Measurements from ENCODE around the gene DBN1. TPM values are rescaled to one million over a fixed set of nuclear protein-coding genes. Genes with fewer than 3 reads are reported as not detected.

The DBN1 gene
- total and polyA plus RNA-seq, 4 experiments from 2014 or later, result 0.49 to 1.2 (median 0.99) TPM; not detected in 1

GRCh38 chr5:177446200-177447065 is 27.0 kb downstream of the DBN1 start, which contains the start of gene PRR7:
TSS of gene PRR7 (plus strand) at chr5:177446814. CDS start at chr5:177455068, 8,254 bp downstream.
- H3K4me1 Mint-ChIP-seq, result peaks cover 25 to 53% (median 41%) of the 10 kb centered on the region in 4 donors
- no peaks in the 10 kb centered on the region for H3K27me3 Mint-ChIP-seq
- intact Hi-C loops (cut with micrococcal nuclease), result loop anchor here (1.0 to 2.0 kb wide), 3 partner anchors 8 to 44 kb away; partner anchors contain the start of gene GRK6
- peak within 1 kb of the TSS in 1 of 2 donors; percentile 50 for H3K4me3 ChIP-seq (ENCODE audit: low read length in 2 of 2)
- DNase-seq, result peak; percentile 77 to 85 (median 82)
- peak within 1 kb of the TSS; percentile 95 to 99 (median 97) for H3K27ac Mint-ChIP-seq
- CTCF ChIA-PET (ENCODE audit: partially characterized antibody), result interaction anchor here (1.0 to 26.1 kb wide), 7 partner anchors 8 to 333 kb away, joined by 4 to 821 read pairs (median 49); partner anchors contain the start of genes F12, GRK6 and PFN3
- no peaks in the 10 kb centered on the region for H3K9me3 ChIP-seq (ENCODE audit: control insufficient read depth in 1 of 2, low read length in 2 of 2)
- POLR2A ChIA-PET (ENCODE audit: partially characterized antibody), result interaction anchor here (0.6 to 20.7 kb wide), 18 partner anchors 8 to 137 kb away, joined by 3 to 1171 read pairs (median 7); partner anchors contain the start of genes DDX41, F12, GRK6 and LMAN2
- peaks cover 51% of the 10 kb centered on the region for H3K4me1 ChIP-seq (ENCODE audit: insufficient read depth, low read length)
- peaks cover 0 to 25% of the 10 kb centered on the region in 2 donors for H3K36me3 Mint-ChIP-seq
- peaks cover 0 to 4% (median 0%) of the 10 kb centered on the region in 8 donors for H3K9me3 Mint-ChIP-seq
- H3K4me3 Mint-ChIP-seq, result peak within 1 kb of the TSS; percentile 81 to 90 (median 85)
- H3K27me3 ChIP-seq (ENCODE audit: insufficient read depth, low read length), result no peaks in the 10 kb centered on the region
- peak within 1 kb of the TSS; percentile 94 for H3K27ac ChIP-seq (ENCODE audit: low read depth, low read length)
- peaks cover 8% of the 10 kb centered on the region for H3K36me3 ChIP-seq (ENCODE audit: insufficient read depth, low read length)

DNA sequence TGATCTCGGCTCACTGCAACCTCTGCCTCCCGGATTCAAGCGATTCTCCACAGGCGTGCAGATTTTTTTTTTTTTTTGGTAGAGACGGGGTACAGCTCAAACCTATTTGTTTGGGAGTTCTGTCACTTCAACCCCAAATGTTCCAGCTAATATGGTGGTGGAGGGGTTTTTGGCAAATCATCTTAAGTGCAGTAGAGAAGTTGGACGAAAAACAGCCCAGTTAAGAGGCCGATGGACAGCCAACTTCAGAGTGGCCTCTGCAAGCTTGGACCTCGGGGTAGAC is 27.6 kb downstream of the DBN1 start:
- Histone ChIP-seq H3K27ac (ENCODE audit: low read depth, low read length) (peak overlapping the region; percentile 94), H3K4me1 (ENCODE audit: insufficient read depth, low read length) (peaks cover 57% of the 10 kb centered on the region), H3K4me3 (ENCODE audit: low read length in 2 of 2) (peak overlapping the region in 1 of 2 donors; percentile 50), H3K36me3 (ENCODE audit: insufficient read depth, low read length) (peaks cover 14% of the 10 kb centered on the region), H3K27me3 (ENCODE audit: insufficient read depth, low read length) (no peaks in the 10 kb centered on the region), H3K9me3 (ENCODE audit: control insufficient read depth in 1 of 2, low read length in 2 of 2) (no peaks in the 10 kb centered on the region)
- H3K27ac Mint-ChIP-seq, result peak overlapping the region; percentile 95 to 99 (median 97)
- H3K4me3 Mint-ChIP-seq, result peak overlapping the region; percentile 81 to 90 (median 85)
- intact Hi-C loops (cut with micrococcal nuclease), result loop anchor here (1.0 to 2.0 kb wide), 3 partner anchors 8 to 43 kb away; partner anchors contain the start of gene GRK6
- H3K36me3 Mint-ChIP-seq, result peaks cover 0 to 27% of the 10 kb centered on the region in 2 donors
- ChIA-PET CTCF (ENCODE audit: partially characterized antibody) (interaction anchor here (1.3 to 26.1 kb wide), 7 partner anchors 9 to 333 kb away, joined by 3 to 821 read pairs (median 49); partner anchors contain the start of genes F12, GRK6, PFN3 and PRELID1), POLR2A (ENCODE audit: partially characterized antibody) (interaction anchor here (0.8 to 20.7 kb wide), 15 partner anchors 8 to 137 kb away, joined by 3 to 1171 read pairs (median 22); partner anchors contain the start of genes F12, GRK6, LMAN2 and PDLIM7)
- peaks cover 25 to 55% (median 41%) of the 10 kb centered on the region in 4 donors for H3K4me1 Mint-ChIP-seq
- peak in 3 of 5 donors; percentile 30 to 39 (median 35) for DNase-seq
- no peaks in the 10 kb centered on the region for H3K27me3 Mint-ChIP-seq
- peaks cover 0 to 4% (median 0%) of the 10 kb centered on the region in 8 donors for H3K9me3 Mint-ChIP-seq

GRCh38 chr5:177445052-177445916 is 28.1 kb downstream of the DBN1 start:
- peak; percentile 48 to 79 (median 56) for DNase-seq
- no peak overlapping the region for H3K4me3 ChIP-seq (ENCODE audit: low read length in 2 of 2)
- H3K9me3 ChIP-seq (ENCODE audit: control insufficient read depth in 1 of 2, low read length in 2 of 2), result no peaks in the 10 kb centered on the region
- H3K27me3 ChIP-seq (ENCODE audit: insufficient read depth, low read length), result no peaks in the 10 kb centered on the region
- H3K27ac ChIP-seq (ENCODE audit: low read depth, low read length), result peak overlapping the region; percentile 94
- Mint-ChIP-seq H3K9me3 (peaks cover 0 to 4% (median 0%) of the 10 kb centered on the region in 8 donors), H3K27ac (peak overlapping the region; percentile 95 to 99 (median 97)), H3K4me3 (peak overlapping the region; percentile 81 to 90 (median 85)), H3K4me1 (peaks cover 28 to 59% (median 43%) of the 10 kb centered on the region in 4 donors), H3K36me3 (peaks cover 3 to 30% of the 10 kb centered on the region in 2 donors), H3K27me3 (no peaks in the 10 kb centered on the region)
- peaks cover 62% of the 10 kb centered on the region for H3K4me1 ChIP-seq (ENCODE audit: insufficient read depth, low read length)
- intact Hi-C loops (cut with micrococcal nuclease), result no loop called here
- ChIA-PET POLR2A (ENCODE audit: partially characterized antibody) (interaction anchor here (0.6 to 20.7 kb wide), 15 partner anchors 7 to 136 kb away, joined by 3 to 1171 read pairs (median 22); partner anchors contain the start of genes F12, GRK6, PDLIM7 and PFN3), CTCF (ENCODE audit: partially characterized antibody) (interaction anchor here (1.3 to 26.1 kb wide), 9 partner anchors 7 to 332 kb away, joined by 3 to 821 read pairs (median 6); partner anchors contain the start of genes F12, GRK6, PFN3 and PRELID1)
- H3K36me3 ChIP-seq (ENCODE audit: insufficient read depth, low read length), result peaks cover 20% of the 10 kb centered on the region

DNA sequence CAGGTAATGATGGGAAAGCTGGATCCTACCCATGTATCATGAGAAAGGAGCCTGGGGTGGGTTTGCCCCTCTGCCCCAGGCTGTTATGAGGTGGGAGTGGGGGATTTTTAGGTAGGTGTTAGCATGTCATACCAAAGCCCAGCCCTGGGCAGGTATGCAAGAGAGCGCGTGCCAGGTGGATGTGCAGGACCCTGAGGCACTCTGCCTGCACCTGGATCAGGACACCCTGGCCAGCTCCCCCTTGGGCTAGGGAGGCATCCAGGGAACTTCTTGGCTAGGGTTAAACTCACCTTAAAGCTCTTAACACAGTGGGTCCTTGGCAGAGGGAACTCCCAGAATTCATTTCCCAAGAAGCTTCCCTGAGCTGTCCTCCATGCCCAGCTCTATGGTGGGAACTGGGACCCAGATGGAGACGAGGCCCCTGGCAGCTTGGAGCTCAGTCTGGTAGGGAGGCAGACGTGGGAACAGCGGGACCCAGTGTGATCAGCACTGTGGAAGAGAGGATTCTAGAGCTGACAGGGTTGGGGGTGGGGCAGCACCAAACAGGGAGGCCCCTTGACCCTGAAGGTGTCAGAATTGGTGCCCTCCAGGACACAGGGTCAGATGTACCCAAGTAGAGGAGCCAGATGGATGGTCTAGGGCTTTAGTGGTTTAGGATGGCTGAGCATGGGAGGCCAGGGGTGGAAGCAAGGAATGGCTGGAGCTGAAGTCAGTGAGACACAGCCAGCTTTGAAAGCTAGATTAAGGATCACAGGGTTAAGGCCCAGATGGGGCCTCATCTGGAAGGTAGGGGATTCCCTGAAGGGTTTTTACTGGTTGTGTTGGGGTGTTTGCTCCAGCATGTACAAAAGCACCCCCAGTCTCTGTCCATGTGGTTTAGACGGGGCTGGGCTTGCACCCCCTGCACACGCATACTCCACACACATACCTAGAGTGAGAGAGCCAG is 29.1 kb downstream of the DBN1 start:
- H3K9me3 Mint-ChIP-seq, result peaks cover 0 to 4% (median 0%) of the 10 kb centered on the region in 8 donors
- Histone ChIP-seq H3K27ac (ENCODE audit: low read depth, low read length) (peak overlapping the region; percentile 94), H3K36me3 (ENCODE audit: insufficient read depth, low read length) (peaks cover 21% of the 10 kb centered on the region), H3K4me1 (ENCODE audit: insufficient read depth, low read length) (peaks cover 71% of the 10 kb centered on the region), H3K4me3 (ENCODE audit: low read length in 2 of 2) (no peak overlapping the region), H3K27me3 (ENCODE audit: insufficient read depth, low read length) (no peaks in the 10 kb centered on the region), H3K9me3 (ENCODE audit: control insufficient read depth in 1 of 2, low read length in 2 of 2) (no peaks in the 10 kb centered on the region)
- peak overlapping the region; percentile 16 to 89 (median 82) for H3K4me3 Mint-ChIP-seq
- no peaks in the 10 kb centered on the region for H3K27me3 Mint-ChIP-seq
- intact Hi-C loops (cut with micrococcal nuclease), result no loop called here
- ChIA-PET CTCF (ENCODE audit: partially characterized antibody) (interaction anchor here (1.3 to 26.1 kb wide), 9 partner anchors 8 to 141 kb away, joined by 3 to 821 read pairs (median 6); partner anchors contain the start of genes F12, GRK6, PFN3 and PRELID1), POLR2A (ENCODE audit: partially characterized antibody) (interaction anchor here (0.8 to 20.7 kb wide), 10 partner anchors 8 to 134 kb away, joined by 3 to 1171 read pairs (median 54); partner anchors contain the start of genes F12, GRK6, PDLIM7 and PFN3)
- H3K4me1 Mint-ChIP-seq, result peaks cover 36 to 68% (median 52%) of the 10 kb centered on the region in 4 donors
- H3K36me3 Mint-ChIP-seq, result peaks cover 13 to 39% of the 10 kb centered on the region in 2 donors
- DNase-seq, result peak in 4 of 5 donors; percentile 46 to 80 (median 57)
- H3K27ac Mint-ChIP-seq, result peak overlapping the region; percentile 95 to 99 (median 97)

GRCh38 chr5:177443144-177443983 is 30.1 kb downstream of the DBN1 start:
- peak overlapping the region; percentile 94 for H3K27ac ChIP-seq (ENCODE audit: low read depth, low read length)
- H3K4me3 ChIP-seq (ENCODE audit: low read length in 2 of 2), result no peak overlapping the region
- Mint-ChIP-seq H3K4me1 (peaks cover 39 to 70% (median 55%) of the 10 kb centered on the region in 4 donors), H3K9me3 (peaks cover 0 to 1% (median 0%) of the 10 kb centered on the region in 8 donors), H3K27me3 (no peaks in the 10 kb centered on the region), H3K4me3 (no peak overlapping the region), H3K27ac (peak overlapping the region; percentile 41 to 99 (median 95)), H3K36me3 (peaks cover 21 to 45% of the 10 kb centered on the region in 2 donors)
- no peak for DNase-seq
- peaks cover 26% of the 10 kb centered on the region for H3K36me3 ChIP-seq (ENCODE audit: insufficient read depth, low read length)
- H3K9me3 ChIP-seq (ENCODE audit: control insufficient read depth in 1 of 2, low read length in 2 of 2), result no peaks in the 10 kb centered on the region
- ChIA-PET POLR2A (ENCODE audit: partially characterized antibody) (interaction anchor here (0.9 to 20.7 kb wide), 8 partner anchors 7 to 133 kb away, joined by 3 to 1171 read pairs (median 90); partner anchors contain the start of genes F12, GRK6, PFN3 and RGS14), CTCF (ENCODE audit: partially characterized antibody) (interaction anchor here (1.6 to 26.1 kb wide), 6 partner anchors 9 to 57 kb away, joined by 3 to 821 read pairs (median 55); partner anchors contain the start of genes F12, GRK6 and PFN3)
- intact Hi-C loops (cut with micrococcal nuclease), result no loop called here
- H3K27me3 ChIP-seq (ENCODE audit: insufficient read depth, low read length), result no peaks in the 10 kb centered on the region
- peaks cover 72% of the 10 kb centered on the region for H3K4me1 ChIP-seq (ENCODE audit: insufficient read depth, low read length)
